Heart right ventricle (tissue), 16 donors: ENCODE measurements around the gene KMT2B. TPM values are rescaled to one million over a fixed set of nuclear protein-coding genes. Genes with fewer than 3 reads are reported as not detected.

Experiments
- ATAC-seq, 8 donors: fragments of 200-7000 bp; cut with Tn5 transposase; one replicate each; pipeline ENCODE4 v1.9.1; 2020; ENCODE audit warnings: mild to moderate bottlenecking in 8 of 8, moderate library complexity in 8 of 8, moderate number of reproducible peaks in 1 of 8
- DNase-seq, 2 donors: peaks; one replicate each; pipeline ENCODE4 v3.0.0-alpha.2; 2020
- H3K27ac ChIP-seq, 10 donors: fragments of 200-600 bp; sonication (generic) in 2 of 10; one replicate each; pipeline versions ENCODE4 v1.5.0 to v1.8.0; 2020 to 2022; ENCODE audit warnings: mild to moderate bottlenecking in 3 of 10
- H3K27me3 ChIP-seq, 7 donors: fragments of 200-600 bp; one replicate each; pipeline ENCODE4 v1.8.0; 2021 to 2022; ENCODE audit warnings: mild to moderate bottlenecking in 2 of 7
- H3K36me3 ChIP-seq, 9 donors: fragments of 200-600 bp; sonication (generic) in 1 of 9; one replicate each; pipeline versions ENCODE4 v1.5.0 to v1.8.0; 2020 to 2022; ENCODE audit warnings: mild to moderate bottlenecking in 2 of 9
- H3K4me1 ChIP-seq, 9 donors: fragments of 200-600 bp; sonication (generic) in 1 of 9; one replicate each; pipeline versions ENCODE4 v1.5.0 to v1.8.0; 2020 to 2022; ENCODE audit warnings: mild to moderate bottlenecking in 4 of 9
- H3K4me3 ChIP-seq, 10 donors: fragments of 200-600 bp; sonication (generic) in 2 of 10; one replicate each; pipeline versions ENCODE4 v1.5.0 to v1.8.0; 2020 to 2022; ENCODE audit warnings: mild to moderate bottlenecking in 7 of 10, moderate library complexity in 2 of 10
- H3K9me3 ChIP-seq, 11 donors: fragments of 200-600 bp in 10 of 11; sonication (generic) in 2 of 11; one replicate each; pipeline versions ENCODE4 v1.5.0 to v1.8.0; 2013 to 2022; ENCODE audit warnings: mild to moderate bottlenecking in 2 of 11, control low read depth in 1 of 11, moderate library complexity in 1 of 11
- CTCF ChIP-seq, 9 donors: fragments of 200-600 bp; sonication (generic) in 2 of 9; IDR thresholded peaks; one replicate each; pipeline versions ENCODE4 v1.5.0 to v1.8.0; 2021 to 2022; ENCODE audit warnings: antibody characterized with exemption in 9 of 9, mild to moderate bottlenecking in 5 of 9, moderate library complexity in 1 of 9
- WGBS, 2 donors: extraction: QIAGEN DNeasy Blood & Tissue Kit; methylation state at CpG; one replicate each; pipeline ENCODE4 v1.1.7; 2013; ENCODE audit warnings: inconsistent platforms in 1 of 2; 5-methylcytosine and 5-hydroxymethylcytosine counted together
- intact Hi-C, 10 donors: fragments of 100-400 bp; cut with DNase I; formaldehyde crosslinking; loops; one replicate each; pipeline versions ENCODE4 v1.11.1 to v1.14.2; 2022
- polyA plus RNA-seq, 2 donors: library from polyadenylated mRNA; stranded (reverse); fragments of 200-250 nt; gene quantifications; one replicate each; pipeline ENCODE4 v1.2.3, GENCODE V29; 2013
- total RNA-seq, 10 donors: library from RNA; stranded (reverse); fragmentation: NEBNext Ultra II Directional in 3 of 10; extraction: Animal tissue kit (Norgen Biotek cat#: 25700) in 3 of 10; gene quantifications; one replicate each; pipeline versions ENCODE4 v1.2.1 to v1.2.4, GENCODE V29; 2021 to 2023
- donor health status: Arrhythmogenic right ventricular cardiomyopathy.
- donor health status: ischemic (EF 13 %, LVEDD 7.1; RV severe dilation, severe dysfunction).
- donor health status: healthy with polysubstance abuse.
- donor health status: DM: no; HTN: yes; CAD: no.
- donor health status: DM: no; HTN: no; CAD: no.
- donor health status: ischemic (EF 25% LVEDD 6.9; RV normal size, moderate dysfunction).
- donor health status: ischemic (EF 25% LVEDD 5.7; RV mildly dilated, moderate dysfunction).
- donor health status: healthy.
- donor health status: DM: yes; HTN: yes; CAD: no.
- donor health status: Ischemic cardiomyopathy.
- donor health status: ischemic (EF 35%, LVEDD 5.7; RV mildly dilated, moderate dysfunction).
- donor health status: nonischemic (EF 11% LVEDD 7.7; RV severe dilation, severe dysfunction).
- donor health status: DM: yes; HTN: yes; CAD: no.
- donor health status: PGD.
- donor health status: ischemic (EF 29% LVEDD 5.4; RV normal size, mild dysfunction).
- donor health status: nonischemic (EF 23%, LVEDD 6.1; RV moderate dilation, normal function).

Gene KMT2B
- total and polyA plus RNA-seq, 12 donors, result 10.8 to 28.7 (median 14.8) TPM

DNA sequence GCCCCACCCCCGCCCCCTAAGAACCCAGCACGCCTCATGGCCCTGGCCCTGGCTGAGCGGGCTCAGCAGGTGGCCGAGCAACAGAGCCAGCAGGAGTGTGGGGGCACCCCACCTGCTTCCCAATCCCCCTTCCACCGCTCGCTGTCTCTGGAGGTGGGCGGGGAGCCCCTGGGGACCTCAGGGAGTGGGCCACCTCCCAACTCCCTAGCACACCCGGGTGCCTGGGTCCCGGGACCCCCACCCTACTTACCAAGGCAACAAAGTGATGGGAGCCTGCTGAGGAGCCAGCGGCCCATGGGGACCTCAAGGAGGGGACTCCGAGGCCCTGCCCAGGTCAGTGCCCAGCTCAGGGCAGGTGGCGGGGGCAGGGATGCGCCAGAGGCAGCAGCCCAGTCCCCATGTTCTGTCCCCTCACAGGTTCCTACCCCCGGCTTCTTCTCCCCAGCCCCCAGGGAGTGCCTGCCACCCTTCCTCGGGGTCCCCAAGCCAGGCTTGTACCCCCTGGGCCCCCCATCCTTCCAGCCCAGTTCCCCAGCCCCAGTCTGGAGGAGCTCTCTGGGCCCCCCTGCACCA, 69.5 kb downstream of the KMT2B start:
- H3K36me3 ChIP-seq, result peaks cover 0 to 23% (median 0%) of the 10 kb centered on the region in 9 donors
- H3K4me3 ChIP-seq, result no peak overlapping the region
- 93 to 94% methylated on average over 15 of the region's 15 CpGs for WGBS, 2 donors
- no peak for ATAC-seq
- no peak for DNase-seq
- TF ChIP-seq CTCF (IDR thresholded peaks at IDR 0.05), result no peak
- no peaks in the 10 kb centered on the region for H3K4me1 ChIP-seq
- no peaks in the 10 kb centered on the region for H3K9me3 ChIP-seq
- H3K27me3 ChIP-seq, result no peaks in the 10 kb centered on the region
- intact Hi-C loops, result no loop called here
- no peak overlapping the region for H3K27ac ChIP-seq

Other genes starting within 250 kb of the KMT2B start
- not detected for gene KRTDAP, start 227.5 kb upstream of the KMT2B start, total RNA-seq
- gene KRTDAP, start 227.5 kb upstream of the KMT2B start, polyA plus RNA-seq, result not detected
- gene DMKN, start 204.4 kb upstream of the KMT2B start, total RNA-seq, result 10 to 100 TPM in 3 of 10 donors, 1 to 10 TPM in 7; 2.0 to 15.7 (median 7.6) TPM
- gene DMKN, start 204.4 kb upstream of the KMT2B start, polyA plus RNA-seq, result 10 to 100 TPM in 1 of 2 donors, 1 to 10 TPM in 1; 7.8 to 32.2 TPM
- gene SBSN, start 189.7 kb upstream of the KMT2B start, total RNA-seq, result not detected
- under 1 TPM in 1 of 2 donors, not detected in 1; 0.20 TPM for gene SBSN, start 189.7 kb upstream of the KMT2B start, polyA plus RNA-seq
- gene GAPDHS, start 184.5 kb upstream of the KMT2B start, total RNA-seq, result not detected
- not detected for gene GAPDHS, start 184.5 kb upstream of the KMT2B start, polyA plus RNA-seq
- gene TMEM147, start 172.4 kb upstream of the KMT2B start, total RNA-seq, result 100 to 1,000 TPM in 3 of 10 donors, 10 to 100 TPM in 7; 62.8 to 103 (median 74.7) TPM
- 100 to 1,000 TPM in 1 of 2 donors, 10 to 100 TPM in 1; 78.0 to 229 TPM for gene TMEM147, start 172.4 kb upstream of the KMT2B start, polyA plus RNA-seq
- not detected for gene ATP4A, start 154.3 kb upstream of the KMT2B start, total RNA-seq
- not detected for gene ATP4A, start 154.3 kb upstream of the KMT2B start, polyA plus RNA-seq
- gene PMIS2, start 131.8 kb upstream of the KMT2B start, total RNA-seq, result not detected
- not detected for gene PMIS2, start 131.8 kb upstream of the KMT2B start, polyA plus RNA-seq
- gene HAUS5, start 105.3 kb upstream of the KMT2B start, total RNA-seq, result 1 to 10 TPM; 3.2 to 9.3 (median 4.7) TPM
- gene HAUS5, start 105.3 kb upstream of the KMT2B start, polyA plus RNA-seq, result 10 to 100 TPM in 1 of 2 donors, 1 to 10 TPM in 1; 4.3 to 14.1 TPM
- 10 to 100 TPM; 43.5 to 57.8 (median 53.2) TPM for gene RBM42, start 89.0 kb upstream of the KMT2B start, total RNA-seq
- gene RBM42, start 89.0 kb upstream of the KMT2B start, polyA plus RNA-seq, result 10 to 100 TPM; 76.3 to 93.1 TPM
- gene ETV2, start 76.3 kb upstream of the KMT2B start, total RNA-seq, result under 1 TPM in 4 of 10 donors, not detected in 6; 0.26 to 0.55 (median 0.28) TPM
- 1 to 10 TPM in 1 of 2 donors, under 1 TPM in 1; 0.59 to 1.5 TPM for gene ETV2, start 76.3 kb upstream of the KMT2B start, polyA plus RNA-seq
- 1,000 to 10,000 TPM; 1,085 to 1,585 (median 1,381) TPM for gene COX6B1, start 69.7 kb upstream of the KMT2B start, total RNA-seq
- 1,000 to 10,000 TPM; 2,189 to 5,346 TPM for gene COX6B1, start 69.7 kb upstream of the KMT2B start, polyA plus RNA-seq
- under 1 TPM in 1 of 10 donors, not detected in 9; 0.38 TPM for gene UPK1A, start 51.5 kb upstream of the KMT2B start, total RNA-seq
- under 1 TPM in 1 of 2 donors, not detected in 1; 0.03 TPM for gene UPK1A, start 51.5 kb upstream of the KMT2B start, polyA plus RNA-seq
- gene ZBTB32, start 13.4 kb upstream of the KMT2B start, total RNA-seq, result under 1 TPM in 1 of 10 donors, not detected in 9; 0.12 TPM
- gene ZBTB32, start 13.4 kb upstream of the KMT2B start, polyA plus RNA-seq, result under 1 TPM in 1 of 2 donors, not detected in 1; 0.03 TPM
- 10 to 100 TPM in 1 of 10 donors, 1 to 10 TPM in 9; 1.1 to 17.1 (median 2.3) TPM for gene IGFLR1, start 24.4 kb downstream of the KMT2B start, total RNA-seq
- 10 to 100 TPM in 1 of 2 donors, 1 to 10 TPM in 1; 6.6 to 13.3 TPM for gene IGFLR1, start 24.4 kb downstream of the KMT2B start, polyA plus RNA-seq
- gene U2AF1L4, start 27.4 kb downstream of the KMT2B start, total RNA-seq, result 10 to 100 TPM; 17.4 to 35.1 (median 20.3) TPM
- 10 to 100 TPM; 11.5 to 57.7 TPM for gene U2AF1L4, start 27.4 kb downstream of the KMT2B start, polyA plus RNA-seq
- 10 to 100 TPM; 34.8 to 70.7 (median 44.9) TPM for gene PSENEN, start 27.6 kb downstream of the KMT2B start, total RNA-seq
- 100 to 1,000 TPM in 1 of 2 donors, 10 to 100 TPM in 1; 69.3 to 149 TPM for gene PSENEN, start 27.6 kb downstream of the KMT2B start, polyA plus RNA-seq
- gene LIN37, start 30.6 kb downstream of the KMT2B start, total RNA-seq, result 1 to 10 TPM; 4.0 to 9.3 (median 4.8) TPM
- gene LIN37, start 30.6 kb downstream of the KMT2B start, polyA plus RNA-seq, result 10 to 100 TPM; 25.2 to 29.4 TPM
- gene HSPB6, start 39.0 kb downstream of the KMT2B start, total RNA-seq, result 1,000 to 10,000 TPM in 5 of 10 donors, 100 to 1,000 TPM in 5; 448 to 1,269 (median 1,031) TPM
- 100 to 1,000 TPM; 387 to 822 TPM for gene HSPB6, start 39.0 kb downstream of the KMT2B start, polyA plus RNA-seq
- gene PROSER3, start 40.2 kb downstream of the KMT2B start, total RNA-seq, result 10 to 100 TPM in 5 of 10 donors, 1 to 10 TPM in 5; 7.0 to 14.7 (median 9.7) TPM
- 1 to 10 TPM; 5.5 to 9.7 TPM for gene PROSER3, start 40.2 kb downstream of the KMT2B start, polyA plus RNA-seq
- gene ARHGAP33, start 57.6 kb downstream of the KMT2B start, total RNA-seq, result 1 to 10 TPM; 1.3 to 9.5 (median 5.6) TPM
- 10 to 100 TPM in 1 of 2 donors, 1 to 10 TPM in 1; 2.2 to 10.1 TPM for gene ARHGAP33, start 57.6 kb downstream of the KMT2B start, polyA plus RNA-seq
- not detected for gene PRODH2, start 94.8 kb downstream of the KMT2B start, total RNA-seq
- not detected for gene PRODH2, start 94.8 kb downstream of the KMT2B start, polyA plus RNA-seq
- under 1 TPM in 2 of 10 donors, not detected in 8; 0.07 to 0.12 TPM for gene NPHS1, start 134.5 kb downstream of the KMT2B start, total RNA-seq
- gene NPHS1, start 134.5 kb downstream of the KMT2B start, polyA plus RNA-seq, result not detected
- under 1 TPM in 2 of 10 donors, not detected in 8; 0.12 to 0.35 TPM for gene KIRREL2, start 138.9 kb downstream of the KMT2B start, total RNA-seq
- not detected for gene KIRREL2, start 138.9 kb downstream of the KMT2B start, polyA plus RNA-seq
- gene APLP1, start 150.6 kb downstream of the KMT2B start, total RNA-seq, result 10 to 100 TPM; 13.6 to 63.5 (median 26.0) TPM
- 10 to 100 TPM in 1 of 2 donors, 1 to 10 TPM in 1; 2.7 to 24.2 TPM for gene APLP1, start 150.6 kb downstream of the KMT2B start, polyA plus RNA-seq
- 1 to 10 TPM in 9 of 10 donors, under 1 TPM in 1; 0.66 to 7.8 (median 3.7) TPM for gene NFKBID, start 182.5 kb downstream of the KMT2B start, total RNA-seq
- gene NFKBID, start 182.5 kb downstream of the KMT2B start, polyA plus RNA-seq, result 1 to 10 TPM; 2.3 to 4.8 TPM
- gene HCST, start 184.5 kb downstream of the KMT2B start, total RNA-seq, result 10 to 100 TPM in 1 of 10 donors, 1 to 10 TPM in 9; 1.7 to 22.8 (median 4.5) TPM
- gene HCST, start 184.5 kb downstream of the KMT2B start, polyA plus RNA-seq, result 10 to 100 TPM; 10.6 to 17.6 TPM
- gene TYROBP, start 190.3 kb downstream of the KMT2B start, total RNA-seq, result 100 to 1,000 TPM in 1 of 10 donors, 10 to 100 TPM in 6, 1 to 10 TPM in 3; 8.4 to 122 (median 18.2) TPM
- gene TYROBP, start 190.3 kb downstream of the KMT2B start, polyA plus RNA-seq, result 10 to 100 TPM; 23.9 to 60.9 TPM
- gene LRFN3, start 218.4 kb downstream of the KMT2B start, total RNA-seq, result 1 to 10 TPM; 3.4 to 9.6 (median 5.8) TPM
- gene LRFN3, start 218.4 kb downstream of the KMT2B start, polyA plus RNA-seq, result 1 to 10 TPM; 3.7 to 8.2 TPM